Lung (tissue), 12 donors: ENCODE measurements around the gene PPP1R14B. TPM values are rescaled to one million over a fixed set of nuclear protein-coding genes. Genes with fewer than 3 reads are reported as not detected.
"Not testable (repeated sequence)": the region's sequence is repeated elsewhere in the genome, so short reads cannot be mapped to it uniquely, and the experiment has no call there.

Experiments used
- ATAC-seq: fragments of 200-7000 bp; cut with Tn5 transposase; one replicate; pipeline ENCODE4 v1.9.1; 2020; ENCODE audit warnings: moderate number of reproducible peaks; ENCODE audit not compliant: insufficient read depth, low FRiP score
- DNase-seq, 3 donors: peaks; one replicate each; pipeline ENCODE4 v3.0.0-alpha.2; 2013 to 2017
- H3K27ac ChIP-seq, 2 donors: one replicate each; pipeline ENCODE4 v1.5.1; 2013; ENCODE audit warnings: mild to moderate bottlenecking in 2 of 2, moderate library complexity in 2 of 2, control low read depth in 1 of 2, inconsistent platforms in 1 of 2, low read depth in 1 of 2, low read length in 1 of 2
- H3K27me3 ChIP-seq, 3 donors: one replicate each; pipeline ENCODE4 v1.5.1; 2013; ENCODE audit warnings: low read length in 2 of 3; ENCODE audit not compliant: control insufficient read depth in 3 of 3, insufficient read depth in 3 of 3
- H3K36me3 ChIP-seq, 4 donors: one replicate each; pipeline ENCODE4 v1.5.1; 2013; ENCODE audit warnings: low read length in 4 of 4, mild to moderate bottlenecking in 1 of 4, moderate library complexity in 1 of 4; ENCODE audit not compliant: control insufficient read depth in 4 of 4, insufficient read depth in 4 of 4
- H3K4me1 ChIP-seq, 5 donors: one replicate each; pipeline ENCODE4 v1.5.1; 2013; ENCODE audit warnings: low read length in 5 of 5, mild to moderate bottlenecking in 2 of 5, moderate library complexity in 1 of 5; ENCODE audit not compliant: control insufficient read depth in 5 of 5, insufficient read depth in 5 of 5
- H3K4me3 ChIP-seq: one replicate; pipeline ENCODE4 v1.5.1; 2013; ENCODE audit warnings: mild to moderate bottlenecking, control low read depth, moderate library complexity
- H3K9ac ChIP-seq, 2 donors: one replicate each; pipeline ENCODE4 v1.5.1; 2013; ENCODE audit warnings: low read length in 2 of 2, control low read depth in 1 of 2; ENCODE audit not compliant: insufficient read depth in 1 of 2
- H3K9me3 ChIP-seq, 4 donors: one replicate each; pipeline ENCODE4 v1.5.1; 2013; ENCODE audit warnings: low read length in 3 of 4, mild to moderate bottlenecking in 1 of 4, moderate library complexity in 1 of 4; ENCODE audit not compliant: control insufficient read depth in 4 of 4, insufficient read depth in 3 of 4
- CTCF ChIP-seq: IDR thresholded peaks from 2 replicates; pipeline ENCODE4 v1.5.1; 2012; ENCODE audit warnings: mild to moderate bottlenecking; ENCODE audit errors: control extremely low read depth, extremely low read depth
- WGBS, 2 donors: extraction: QIAGEN DNeasy Blood & Tissue Kit; methylation state at CpG; one replicate each; pipeline ENCODE4 v1.1.7; 2013; 5-methylcytosine and 5-hydroxymethylcytosine counted together
- polyA plus RNA-seq, 2 donors: library from polyadenylated mRNA; stranded (reverse); fragments of 200-250 nt; gene quantifications; one replicate each; pipeline ENCODE4 v1.2.1, GENCODE V29; 2013
- total RNA-seq, 2 donors: library from RNA; depleted of rRNA in 1 of 2; stranded (reverse); fragments of >200 nt in 1 of 2; gene quantifications; one replicate each; pipeline ENCODE4 v1.2.1, GENCODE V29; 2014 to 2021
- donor health status: control.
- donor health status: control.
- donor health status: Bipolar disorder and iron deficiency.
- donor health status: healthy.
- donor health status: DM: yes; HTN: yes; CAD: no.

The PPP1R14B gene
- total and polyA plus RNA-seq, 4 donors = 28.2 to 241 (median 152) TPM

GRCh38 chr11:64248578-64248977 is 1.8 kb upstream of the PPP1R14B start:
- ATAC-seq (no peak), DNase-seq (no peak)
- peaks cover 0 to 34% (median 14%) of the 10 kb centered on the region in 5 donors for H3K4me1 ChIP-seq
- no peaks in the 10 kb centered on the region for H3K9me3 ChIP-seq
- H3K27me3 ChIP-seq = no peaks in the 10 kb centered on the region
- no peak overlapping the region for H3K4me3 ChIP-seq
- peaks cover 0 to 7% (median 1%) of the 10 kb centered on the region in 4 donors for H3K36me3 ChIP-seq
- H3K9ac ChIP-seq = no peak overlapping the region
- WGBS, 2 donors = 77 to 92% methylated on average over 7 of the region's 7 CpGs
- no peak overlapping the region for H3K27ac ChIP-seq
- no peak for TF ChIP-seq CTCF

- ATAC-seq = no peak
- no peak for TF ChIP-seq CTCF
- peak overlapping the region; percentile 67 to 74 for H3K27ac ChIP-seq
- no peaks in the 10 kb centered on the region for H3K27me3 ChIP-seq
- no peak for DNase-seq
- H3K36me3 ChIP-seq = peaks cover 0 to 10% (median 1%) of the 10 kb centered on the region in 4 donors
- 46% methylated on average over 31 of the region's 31 CpGs for WGBS, 2 donors
- H3K4me3 ChIP-seq = peak overlapping the region; percentile 23
- no peak overlapping the region for H3K9ac ChIP-seq
- H3K9me3 ChIP-seq = no peaks in the 10 kb centered on the region
- H3K4me1 ChIP-seq = peaks cover 0 to 34% (median 14%) of the 10 kb centered on the region in 5 donors
These were observed 1.2 kb upstream of the PPP1R14B start for GRCh38 chr11:64247729-64248531.

GRCh38 chr11:64246621-64246870 is 197 bp downstream of the PPP1R14B start:
- Histone ChIP-seq H3K4me1 (peaks cover 0 to 32% (median 5%) of the 10 kb centered on the region in 5 donors), H3K4me3 (peak overlapping the region; percentile 61), H3K36me3 (peaks cover 0 to 10% (median 1%) of the 10 kb centered on the region in 4 donors), H3K27ac (peak overlapping the region in 1 of 2 donors; percentile 88)
- not testable (repeated sequence) for H3K27me3 ChIP-seq, H3K9ac ChIP-seq, DNase-seq, H3K9me3 ChIP-seq, ATAC-seq
- 0 to 1% methylated on average over 2 to 42 of the region's 43 CpGs for WGBS, 2 donors

- no peaks in the 10 kb centered on the region for H3K9me3 ChIP-seq
- no peak for TF ChIP-seq CTCF
- peak; percentile 47 to 66 (median 66) for DNase-seq
- ATAC-seq = no peak
- H3K9ac ChIP-seq = peak overlapping the region in 1 of 2 donors; percentile 11
- peaks cover 0 to 10% (median 1%) of the 10 kb centered on the region in 4 donors for H3K36me3 ChIP-seq
- H3K4me3 ChIP-seq = peak overlapping the region; percentile 61
- H3K27ac ChIP-seq = peak overlapping the region; percentile 84 to 88
- peaks cover 0 to 31% (median 5%) of the 10 kb centered on the region in 5 donors for H3K4me1 ChIP-seq
- H3K27me3 ChIP-seq = no peaks in the 10 kb centered on the region
- 0 to 1% methylated on average over 44 to 46 of the region's 46 CpGs for WGBS, 2 donors
These were observed 734 bp downstream of the PPP1R14B start for GRCh38 chr11:64245797-64246620.
